ENCODE data around the gene C1GALT1C1. TPM values are rescaled to one million over a fixed set of nuclear protein-coding genes. Genes with fewer than 3 reads are reported as not detected.
"Not testable (repeated sequence)": the region's sequence is repeated elsewhere in the genome, so short reads cannot be mapped to it uniquely, and the experiment has no call there.

The C1GALT1C1 gene
- 59.3 and 69.2 TPM in 2 replicates for total RNA-seq (2014; rRNA removed; shearing (Covaris generic))

DNA sequence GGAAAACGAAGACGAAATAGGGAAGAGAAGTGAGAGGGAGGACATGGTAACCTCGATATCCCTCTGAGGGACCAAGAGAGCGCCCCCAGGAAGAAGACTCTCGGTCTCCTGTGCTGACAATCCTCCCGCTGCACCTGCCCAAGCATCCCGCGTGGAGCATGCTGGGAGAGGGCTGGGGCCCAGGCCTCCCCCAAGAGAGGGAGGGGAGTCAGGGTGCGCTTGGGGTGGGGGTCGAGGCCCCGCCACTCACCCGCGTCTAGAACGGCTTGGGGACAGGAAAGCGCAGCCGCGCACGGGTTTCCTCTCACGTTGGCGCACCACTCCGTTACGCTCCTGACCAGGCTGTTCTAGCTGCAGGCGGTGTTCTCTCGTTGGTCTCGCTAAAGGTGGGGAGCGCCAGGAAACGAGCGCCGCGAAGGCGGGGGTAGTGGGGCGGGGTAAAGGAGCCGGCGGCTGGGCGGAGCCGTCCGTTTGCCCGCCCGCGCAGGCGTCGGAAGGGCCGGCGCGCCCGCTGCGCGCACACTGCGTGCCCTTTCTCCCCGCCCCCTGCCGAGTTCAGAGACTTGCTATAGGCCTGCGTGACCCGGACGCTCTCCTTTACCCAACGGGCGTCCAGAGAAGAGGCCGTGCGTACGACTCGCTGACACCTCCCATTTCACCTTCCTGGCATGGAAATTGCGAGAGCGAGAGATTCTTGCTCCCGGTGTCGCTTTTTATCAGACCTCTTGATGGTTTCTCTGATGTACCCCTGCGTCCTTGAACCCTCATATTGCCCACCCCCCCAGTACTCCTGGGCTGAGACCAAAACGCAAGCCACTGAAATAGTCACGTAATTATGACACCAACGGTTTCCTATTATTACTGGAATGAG, at the start of gene C1GALT1C1:
C1GALT1C1 (minus strand) TSS at position 388 of the 871 bp plus-strand sequence. CDS start 2,888 bp downstream, outside the sequence.
- peak; percentile 89 for DNase-seq (ENCODE audit: low read depth)

DNA sequence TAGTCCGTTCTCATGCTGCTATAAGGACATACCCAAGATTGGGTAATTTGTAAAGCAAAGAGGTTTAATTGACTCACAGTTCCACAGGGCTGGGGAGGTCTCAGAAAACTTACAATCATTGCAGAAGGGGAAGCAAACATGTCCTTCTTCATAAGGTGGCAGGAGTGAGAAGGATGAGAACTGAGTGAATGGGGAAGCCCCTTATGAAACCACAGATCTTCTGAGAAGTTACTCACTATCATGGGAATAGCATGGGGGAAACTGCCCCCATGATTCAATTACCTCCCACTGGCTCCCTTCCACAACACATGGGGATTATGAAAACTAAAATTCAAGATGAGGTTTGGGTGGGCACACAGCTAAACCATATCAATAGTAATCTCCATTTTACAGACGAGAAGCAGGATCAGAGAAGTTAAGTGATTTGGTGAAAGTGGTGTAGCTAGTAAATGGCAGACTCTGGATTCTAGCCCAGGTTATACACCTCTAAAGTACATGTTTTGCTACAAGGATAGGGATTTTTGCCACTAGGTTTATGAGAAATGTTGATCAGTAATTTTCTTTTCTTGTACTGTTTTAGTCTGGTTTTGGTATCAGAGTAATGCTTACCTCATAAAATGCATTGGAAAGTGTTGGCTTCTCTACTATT, 47.3 kb upstream of the C1GALT1C1 start:
- no peak for DNase-seq (ENCODE audit: low read depth)

DNA sequence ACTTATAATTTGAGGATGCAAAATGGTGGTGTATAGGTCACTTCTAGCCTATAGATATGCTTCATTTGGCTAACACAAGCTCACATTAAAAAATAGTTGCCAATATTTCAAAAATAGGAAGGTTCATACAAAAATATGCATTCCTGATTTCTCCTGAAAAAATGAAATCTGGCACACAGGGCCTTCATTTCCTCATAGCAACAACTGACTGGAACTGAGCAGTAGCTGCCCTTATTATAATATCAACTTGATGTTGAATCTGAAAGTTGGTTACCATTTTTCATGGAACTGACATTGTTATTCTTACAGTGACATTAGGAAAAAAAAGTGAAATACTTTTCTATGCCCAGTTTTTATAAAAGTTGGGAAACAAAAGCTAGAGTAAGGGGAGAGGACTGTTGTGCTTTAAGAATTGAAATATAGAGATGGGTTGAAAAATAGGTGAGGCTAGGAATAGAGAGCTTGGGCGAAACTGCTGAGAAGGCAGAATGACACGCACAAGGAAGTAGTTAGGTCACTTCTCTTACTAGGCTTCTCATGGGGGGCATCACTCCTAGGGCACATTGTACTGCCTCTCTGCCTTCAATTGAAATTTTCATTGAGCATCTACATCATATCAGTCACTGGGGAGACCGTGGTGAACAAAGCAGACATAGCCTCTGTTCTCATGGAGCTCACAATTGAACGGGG, 43.1 kb upstream of the C1GALT1C1 start:
- no peak for DNase-seq (ENCODE audit: low read depth)

- DNase-seq (ENCODE audit: low read depth) = peak; percentile 79
Measured at GRCh38 chrX:120672389-120672788, 42.5 kb upstream of the C1GALT1C1 start.

DNA sequence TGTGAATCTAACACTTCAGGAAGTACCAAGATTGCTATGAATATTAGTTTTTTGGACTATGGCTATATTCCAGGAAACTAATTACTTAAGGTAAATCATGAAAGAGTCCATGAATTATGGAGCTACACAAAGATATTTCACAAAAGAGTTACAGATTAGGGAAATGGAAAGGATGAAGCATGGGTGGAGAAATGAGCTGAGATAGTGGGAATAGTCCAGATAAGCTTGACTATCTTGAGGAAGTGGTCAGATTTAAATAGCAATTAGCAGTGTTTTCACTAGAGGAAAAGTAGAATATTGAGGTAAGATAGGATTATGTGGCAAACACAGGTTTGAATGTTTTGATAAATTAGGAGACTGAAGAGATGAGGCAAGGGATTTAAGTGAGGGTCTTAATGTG, 42.1 kb upstream of the C1GALT1C1 start:
- DNase-seq (ENCODE audit: low read depth) = no peak

DNA sequence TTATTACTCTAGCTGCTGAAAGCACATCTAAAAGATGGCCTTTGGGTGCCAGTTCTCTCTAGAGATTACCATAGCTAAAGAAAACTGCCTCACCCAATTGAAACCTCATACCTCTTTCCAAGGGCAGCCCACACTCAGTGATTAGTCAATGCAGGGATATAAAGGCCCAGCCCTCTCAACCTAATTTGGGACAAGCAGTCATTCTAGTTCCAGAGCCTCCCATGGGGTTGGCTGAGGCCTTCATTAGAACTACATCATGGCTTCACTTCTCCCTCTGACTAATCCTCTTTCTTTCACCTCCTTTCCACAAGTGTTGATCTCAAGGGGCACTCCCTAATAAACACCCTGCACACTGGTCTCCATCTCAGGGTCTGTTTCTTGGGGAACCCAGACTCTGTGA, 38.5 kb upstream of the C1GALT1C1 start:
- DNase-seq (ENCODE audit: low read depth) = no peak

GRCh38 chrX:120664535-120664934, 34.7 kb upstream of the C1GALT1C1 start:
- DNase-seq (ENCODE audit: low read depth) = not testable (repeated sequence)

GRCh38 chrX:120664081-120664480, 34.2 kb upstream of the C1GALT1C1 start:
- DNase-seq (ENCODE audit: low read depth) = no peak

GRCh38 chrX:120662662-120663061, 32.8 kb upstream of the C1GALT1C1 start:
- DNase-seq (ENCODE audit: low read depth) = no peak

- DNase-seq (ENCODE audit: low read depth) = no peak
Measured at GRCh38 chrX:120660637-120661036, 30.8 kb upstream of the C1GALT1C1 start.

DNA sequence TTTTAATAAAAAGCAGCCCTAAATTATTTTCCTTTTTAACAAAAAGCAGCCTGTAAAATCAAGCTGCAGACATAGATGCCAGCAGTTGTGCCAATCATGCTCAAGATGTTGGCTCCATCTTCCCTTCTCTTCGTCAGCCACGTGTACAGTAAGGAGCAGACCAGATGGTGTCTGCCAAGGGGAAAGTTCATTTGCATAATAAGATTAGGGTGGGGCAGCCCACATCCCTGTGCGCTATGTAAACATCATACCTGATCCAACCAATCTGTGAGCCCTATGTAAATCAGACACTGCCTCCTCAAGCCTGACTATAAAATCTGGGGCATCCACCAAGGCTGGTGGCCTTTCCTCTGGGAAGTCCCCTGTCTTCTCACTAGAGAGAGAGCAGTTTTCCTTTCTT, 23.1 kb upstream of the C1GALT1C1 start:
- DNase-seq (ENCODE audit: low read depth) = no peak

- DNase-seq (ENCODE audit: low read depth) = not testable (repeated sequence)
Measured at GRCh38 chrX:120652256-120652655, 22.4 kb upstream of the C1GALT1C1 start.

GRCh38 chrX:120647127-120647526, 17.3 kb upstream of the C1GALT1C1 start:
- peak; percentile 25 for DNase-seq (ENCODE audit: low read depth)

DNA sequence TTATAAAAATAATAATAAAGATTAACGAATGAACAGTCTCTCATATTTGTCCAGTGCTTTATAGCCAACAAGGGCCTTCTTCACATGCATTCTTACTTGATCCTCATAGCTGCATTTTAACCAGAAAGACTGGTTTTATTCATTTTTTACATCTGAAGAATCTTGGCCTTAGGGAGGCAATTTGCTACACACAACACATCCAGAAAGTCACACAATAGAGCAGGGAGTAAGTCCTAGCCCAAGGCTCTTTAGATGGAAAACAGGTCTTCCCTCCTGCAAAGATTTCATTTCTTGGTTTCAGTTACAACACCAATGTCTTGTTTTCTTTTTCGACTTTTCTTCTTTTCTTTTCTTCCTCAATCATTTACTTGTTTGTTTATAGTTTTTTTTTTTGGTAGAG, 13.0 kb upstream of the C1GALT1C1 start:
- no peak for DNase-seq (ENCODE audit: low read depth)

GRCh38 chrX:120638619-120639018, 8.8 kb upstream of the C1GALT1C1 start:
- DNase-seq (ENCODE audit: low read depth) = no peak

GRCh38 chrX:120625371-120625770, 4.5 kb downstream of the C1GALT1C1 start:
- DNase-seq (ENCODE audit: low read depth) = no peak

DNA sequence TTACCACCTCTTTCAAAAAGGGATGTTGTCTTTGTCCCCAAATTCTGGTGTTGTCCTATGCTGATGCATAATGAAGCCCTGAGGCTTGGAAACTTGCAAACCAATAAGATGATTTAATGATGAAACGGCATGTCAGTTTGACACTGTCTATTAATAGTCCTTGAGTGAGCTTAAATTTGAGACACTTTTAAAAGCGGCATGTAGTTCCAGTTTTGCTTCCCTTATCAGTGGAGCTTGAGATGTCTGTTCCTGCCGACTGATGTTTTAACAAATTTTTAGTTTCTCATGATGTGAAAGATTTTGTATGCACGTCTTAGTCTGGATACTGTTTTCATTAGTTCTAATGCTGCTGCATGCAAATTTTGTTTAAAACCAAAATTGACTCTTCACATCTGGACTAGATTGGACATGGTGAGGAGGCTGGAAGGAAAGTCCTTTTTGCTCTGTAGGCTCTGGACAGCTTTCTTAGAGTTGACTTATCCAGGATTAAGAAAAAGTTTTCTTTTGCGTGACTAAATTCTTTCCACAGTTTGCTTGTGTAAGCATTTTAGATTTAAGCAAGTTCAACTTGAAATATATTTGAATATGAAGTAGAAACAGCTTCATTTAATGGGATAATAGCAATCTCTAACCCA, 11.7 kb downstream of the C1GALT1C1 start:
- DNase-seq (ENCODE audit: low read depth) = peak; percentile 45

DNA sequence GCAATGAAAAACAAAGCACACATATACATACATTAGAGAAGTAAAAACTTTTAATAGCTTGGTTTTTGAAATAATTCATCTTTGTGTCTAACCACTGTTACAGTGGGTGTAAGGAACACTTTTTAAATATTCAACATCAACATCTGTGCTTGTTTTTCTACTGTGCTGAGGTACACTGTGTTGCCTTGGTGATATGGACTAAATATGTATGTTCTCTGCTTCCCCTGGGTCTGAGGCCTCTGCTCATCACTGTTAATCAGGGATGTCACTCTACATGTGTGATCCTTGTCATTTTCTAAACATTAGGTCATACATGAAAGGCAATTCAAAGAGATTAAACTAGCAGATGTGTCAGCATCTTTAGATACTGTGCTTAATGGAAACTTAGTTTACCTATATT, 15.0 kb downstream of the C1GALT1C1 start:
- no peak for DNase-seq (ENCODE audit: low read depth)

- DNase-seq (ENCODE audit: low read depth) = no peak
Measured at GRCh38 chrX:120612086-120612485, 17.8 kb downstream of the C1GALT1C1 start.

DNA sequence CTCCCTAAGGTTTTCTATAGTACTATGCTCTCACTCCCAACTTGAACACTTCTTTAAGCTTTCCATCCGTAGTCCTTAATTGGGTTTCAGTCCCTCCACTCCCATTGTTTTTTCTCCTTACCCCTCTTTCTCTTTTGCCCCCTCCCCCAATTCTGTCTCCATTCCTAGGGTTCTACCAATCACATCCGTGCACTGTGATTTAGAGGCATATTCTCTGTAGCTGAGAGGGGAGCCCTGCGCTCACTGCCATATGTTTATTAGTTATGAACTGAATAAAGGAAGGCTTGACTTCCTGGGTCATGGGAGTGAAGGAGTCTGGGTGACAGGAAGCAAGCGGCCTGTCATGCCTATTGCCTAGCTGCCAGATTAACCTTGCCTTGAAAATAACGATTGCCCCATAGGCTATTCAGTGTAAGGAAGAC, 25.5 kb downstream of the C1GALT1C1 start:
- peak; percentile 45 for DNase-seq (ENCODE audit: low read depth)

GRCh38 chrX:120603707-120604360, 26.0 kb downstream of the C1GALT1C1 start, which contains the start of gene MCTS1:
Gene MCTS1, plus strand, starts transcription at chrX:120604101. Its CDS starts 136 bp downstream, at chrX:120604237.
- DNase-seq (ENCODE audit: low read depth) = peak; percentile 94
